ENCODE results near the gene DAPK2.

The DAPK2 gene

GRCh38 chr15:64051407-64052259, 5.3 kb upstream of the DAPK2 start:
- DNase-seq (ENCODE audit: low read depth), result peak; percentile 50
- no peak overlapping the region for H3K9ac ChIP-seq (ENCODE audit: low read length)
- H3K4me3 ChIP-seq (ENCODE audit: low read length), result no peak overlapping the region
- no peaks in the 10 kb centered on the region for H3K9me3 ChIP-seq (ENCODE audit: control insufficient read depth, low read length)
- peaks cover 12% of the 10 kb centered on the region for H3K4me1 ChIP-seq (ENCODE audit: control insufficient read depth, insufficient read depth, low read length)
- H3K36me3 ChIP-seq (ENCODE audit: control insufficient read depth, insufficient read depth, low read length, severe bottlenecking), result no peaks in the 10 kb centered on the region
- H3K27me3 ChIP-seq (replicated peaks; ENCODE audit: control insufficient read depth, insufficient read depth, low read length), result peaks cover 8% of the 10 kb centered on the region

GRCh38 chr15:64051093-64051402, 4.8 kb upstream of the DAPK2 start:
- H3K36me3 ChIP-seq (ENCODE audit: control insufficient read depth, insufficient read depth, low read length, severe bottlenecking), result no peaks in the 10 kb centered on the region
- H3K4me1 ChIP-seq (ENCODE audit: control insufficient read depth, insufficient read depth, low read length), result peaks cover 13% of the 10 kb centered on the region
- DNase-seq (ENCODE audit: low read depth), result no peak
- H3K9me3 ChIP-seq (ENCODE audit: control insufficient read depth, low read length), result no peaks in the 10 kb centered on the region
- peaks cover 8% of the 10 kb centered on the region for H3K27me3 ChIP-seq (replicated peaks; ENCODE audit: control insufficient read depth, insufficient read depth, low read length)
- no peak overlapping the region for H3K4me3 ChIP-seq (ENCODE audit: low read length)
- no peak overlapping the region for H3K9ac ChIP-seq (ENCODE audit: low read length)

GRCh38 chr15:64050281-64051092, 4.2 kb upstream of the DAPK2 start:
- no peak overlapping the region for H3K9ac ChIP-seq (ENCODE audit: low read length)

GRCh38 chr15:64048781-64049460, 2.6 kb upstream of the DAPK2 start:
- Histone ChIP-seq H3K27me3 (replicated peaks; ENCODE audit: control insufficient read depth, insufficient read depth, low read length) (peaks cover 8% of the 10 kb centered on the region), H3K9ac (ENCODE audit: low read length) (no peak overlapping the region), H3K36me3 (ENCODE audit: control insufficient read depth, insufficient read depth, low read length, severe bottlenecking) (no peaks in the 10 kb centered on the region), H3K4me1 (ENCODE audit: control insufficient read depth, insufficient read depth, low read length) (peaks cover 27% of the 10 kb centered on the region), H3K4me3 (ENCODE audit: low read length) (no peak overlapping the region), H3K9me3 (ENCODE audit: control insufficient read depth, low read length) (no peaks in the 10 kb centered on the region)
- DNase-seq (ENCODE audit: low read depth), result no peak

More at GRCh38 chr15:64050281-64051092, 4.2 kb upstream of the DAPK2 start:
- peaks cover 16% of the 10 kb centered on the region for H3K4me1 ChIP-seq (ENCODE audit: control insufficient read depth, insufficient read depth, low read length)
- H3K27me3 ChIP-seq (replicated peaks; ENCODE audit: control insufficient read depth, insufficient read depth, low read length), result peaks cover 8% of the 10 kb centered on the region
- H3K4me3 ChIP-seq (ENCODE audit: low read length), result no peak overlapping the region
- no peaks in the 10 kb centered on the region for H3K9me3 ChIP-seq (ENCODE audit: control insufficient read depth, low read length)
- DNase-seq (ENCODE audit: low read depth), result no peak
- H3K36me3 ChIP-seq (ENCODE audit: control insufficient read depth, insufficient read depth, low read length, severe bottlenecking), result no peaks in the 10 kb centered on the region

- peaks cover 8% of the 10 kb centered on the region for H3K27me3 ChIP-seq (replicated peaks; ENCODE audit: control insufficient read depth, insufficient read depth, low read length)
- H3K36me3 ChIP-seq (ENCODE audit: control insufficient read depth, insufficient read depth, low read length, severe bottlenecking), result no peaks in the 10 kb centered on the region
- H3K4me3 ChIP-seq (ENCODE audit: low read length), result peak overlapping the region; percentile 82
- DNase-seq (ENCODE audit: low read depth), result no peak
- H3K9ac ChIP-seq (ENCODE audit: low read length), result peak overlapping the region; percentile 84
- peaks cover 27% of the 10 kb centered on the region for H3K4me1 ChIP-seq (ENCODE audit: control insufficient read depth, insufficient read depth, low read length)
- no peaks in the 10 kb centered on the region for H3K9me3 ChIP-seq (ENCODE audit: control insufficient read depth, low read length)
Observed at GRCh38 chr15:64045774-64046420, 388 bp downstream of the DAPK2 start.

- Histone ChIP-seq H3K4me3 (ENCODE audit: low read length) (peak overlapping the region; percentile 82), H3K27me3 (replicated peaks; ENCODE audit: control insufficient read depth, insufficient read depth, low read length) (peaks cover 8% of the 10 kb centered on the region), H3K9ac (ENCODE audit: low read length) (peak overlapping the region; percentile 84), H3K4me1 (ENCODE audit: control insufficient read depth, insufficient read depth, low read length) (peaks cover 21% of the 10 kb centered on the region), H3K36me3 (ENCODE audit: control insufficient read depth, insufficient read depth, low read length, severe bottlenecking) (peaks cover under 1% of the 10 kb centered on the region), H3K9me3 (ENCODE audit: control insufficient read depth, low read length) (no peaks in the 10 kb centered on the region)
- DNase-seq (ENCODE audit: low read depth), result no peak
Observed at GRCh38 chr15:64045101-64045435, 1.2 kb downstream of the DAPK2 start.

- peaks cover 8% of the 10 kb centered on the region for H3K27me3 ChIP-seq (replicated peaks; ENCODE audit: control insufficient read depth, insufficient read depth, low read length)
- DNase-seq (ENCODE audit: low read depth), result no peak
Observed at GRCh38 chr15:64044300-64045100, 1.8 kb downstream of the DAPK2 start.

GRCh38 chr15:64038878-64039610, 7.2 kb downstream of the DAPK2 start:
- Histone ChIP-seq H3K27me3 (replicated peaks; ENCODE audit: control insufficient read depth, insufficient read depth, low read length) (no peaks in the 10 kb centered on the region), H3K4me3 (ENCODE audit: low read length) (no peak overlapping the region), H3K9ac (ENCODE audit: low read length) (no peak overlapping the region), H3K36me3 (ENCODE audit: control insufficient read depth, insufficient read depth, low read length, severe bottlenecking) (peaks cover 32% of the 10 kb centered on the region), H3K9me3 (ENCODE audit: control insufficient read depth, low read length) (no peaks in the 10 kb centered on the region), H3K4me1 (ENCODE audit: control insufficient read depth, insufficient read depth, low read length) (peaks cover 5% of the 10 kb centered on the region)
- no peak for DNase-seq (ENCODE audit: low read depth)

More at GRCh38 chr15:64044300-64045100, 1.8 kb downstream of the DAPK2 start:
- Histone ChIP-seq H3K9me3 (ENCODE audit: control insufficient read depth, low read length) (no peaks in the 10 kb centered on the region), H3K4me3 (ENCODE audit: low read length) (peak overlapping the region; percentile 48), H3K9ac (ENCODE audit: low read length) (no peak overlapping the region), H3K4me1 (ENCODE audit: control insufficient read depth, insufficient read depth, low read length) (peaks cover 23% of the 10 kb centered on the region), H3K36me3 (ENCODE audit: control insufficient read depth, insufficient read depth, low read length, severe bottlenecking) (peaks cover 6% of the 10 kb centered on the region)

- no peaks in the 10 kb centered on the region for H3K27me3 ChIP-seq (replicated peaks; ENCODE audit: control insufficient read depth, insufficient read depth, low read length)
- no peak overlapping the region for H3K4me3 ChIP-seq (ENCODE audit: low read length)
- DNase-seq (ENCODE audit: low read depth), result no peak
- H3K9me3 ChIP-seq (ENCODE audit: control insufficient read depth, low read length), result no peaks in the 10 kb centered on the region
- H3K4me1 ChIP-seq (ENCODE audit: control insufficient read depth, insufficient read depth, low read length), result peaks cover 5% of the 10 kb centered on the region
- H3K36me3 ChIP-seq (ENCODE audit: control insufficient read depth, insufficient read depth, low read length, severe bottlenecking), result peaks cover 32% of the 10 kb centered on the region
- H3K9ac ChIP-seq (ENCODE audit: low read length), result no peak overlapping the region
Observed at GRCh38 chr15:64037966-64038365, 8.3 kb downstream of the DAPK2 start.

- H3K4me1 ChIP-seq (ENCODE audit: control insufficient read depth, insufficient read depth, low read length), result peaks cover 5% of the 10 kb centered on the region
- no peak for DNase-seq (ENCODE audit: low read depth)
- no peaks in the 10 kb centered on the region for H3K9me3 ChIP-seq (ENCODE audit: control insufficient read depth, low read length)
- no peak overlapping the region for H3K4me3 ChIP-seq (ENCODE audit: low read length)
- H3K9ac ChIP-seq (ENCODE audit: low read length), result no peak overlapping the region
- peaks cover 32% of the 10 kb centered on the region for H3K36me3 ChIP-seq (ENCODE audit: control insufficient read depth, insufficient read depth, low read length, severe bottlenecking)
- H3K27me3 ChIP-seq (replicated peaks; ENCODE audit: control insufficient read depth, insufficient read depth, low read length), result no peaks in the 10 kb centered on the region
Observed at GRCh38 chr15:64037116-64037515, 9.2 kb downstream of the DAPK2 start.
